Activated effector memory CD4-positive, alpha-beta T cell treated with anti-CD3 and anti-CD28 coated beads, Interleukin-2, amount 50 U/mL, for 16 hours (primary cell): ENCODE measurements around the gene TSPAN14.

Source experiments
- DNase-seq: peaks from one replicate; pipeline ENCODE4 v3.0.0-alpha.2; 2020

TSPAN14 gene

GRCh38 chr10:80421707-80422536 lies 32.2 kb upstream of the TSPAN14 start:
- DNase-seq: no peak

GRCh38 chr10:80425901-80426300 lies 28.2 kb upstream of the TSPAN14 start:
- no peak for DNase-seq

- DNase-seq: no peak
Observed at GRCh38 chr10:80427541-80427940, 26.6 kb upstream of the TSPAN14 start.

GRCh38 chr10:80429521-80429973 lies 24.6 kb upstream of the TSPAN14 start:
- DNase-seq: no peak

- DNase-seq: no peak
Observed at GRCh38 chr10:80433134-80433533, 21.0 kb upstream of the TSPAN14 start.

- no peak for DNase-seq
Observed at GRCh38 chr10:80436446-80437098, 17.5 kb upstream of the TSPAN14 start.

- DNase-seq: no peak
Observed at GRCh38 chr10:80437227-80437626, 16.9 kb upstream of the TSPAN14 start.

- no peak for DNase-seq
Observed at GRCh38 chr10:80441831-80442230, 12.3 kb upstream of the TSPAN14 start.

- no peak for DNase-seq
Observed at GRCh38 chr10:80442879-80443278, 11.2 kb upstream of the TSPAN14 start.

- DNase-seq: no peak
Observed at GRCh38 chr10:80443531-80443974, 10.6 kb upstream of the TSPAN14 start.

- DNase-seq: no peak
Observed at GRCh38 chr10:80444124-80444523, 10.0 kb upstream of the TSPAN14 start.

- peak; percentile 90 for DNase-seq
Observed at GRCh38 chr10:80444646-80445319, 9.3 kb upstream of the TSPAN14 start.

- DNase-seq: no peak
Observed at GRCh38 chr10:80447436-80448190, 6.5 kb upstream of the TSPAN14 start.

- no peak for DNase-seq
Observed at GRCh38 chr10:80448209-80448942, 5.7 kb upstream of the TSPAN14 start.

- DNase-seq: no peak
Observed at GRCh38 chr10:80449520-80449919, 4.6 kb upstream of the TSPAN14 start.

- no peak for DNase-seq
Observed at GRCh38 chr10:80451132-80451531, 3.0 kb upstream of the TSPAN14 start.

GRCh38 chr10:80452069-80452468 lies 2.0 kb upstream of the TSPAN14 start:
- DNase-seq: no peak

GRCh38 chr10:80452640-80453039 lies 1.5 kb upstream of the TSPAN14 start:
- DNase-seq: no peak

- no peak for DNase-seq
Observed at GRCh38 chr10:80453056-80453841, 861 bp upstream of the TSPAN14 start.

GRCh38 chr10:80454513-80455460 lies 677 bp downstream of the TSPAN14 start:
- DNase-seq: peak; percentile 76
